GM21619 (cell line): ENCODE measurements around the gene DPEP1.
"Not testable (repeated sequence)": the region's sequence is repeated elsewhere in the genome, so short reads cannot be mapped to it uniquely, and the experiment has no call there.

Experiments
- ATAC-seq: cut with Tn5 transposase; IDR thresholded peaks from one replicate; pipeline ENCODE4 v1.9.1; 2021; ENCODE audit not compliant: unreplicated experiment

The DPEP1 gene

GRCh38 chr16:89618109-89618998 lies 4.9 kb downstream of the DPEP1 start:
- no peak for ATAC-seq

GRCh38 chr16:89619840-89620239 lies 6.4 kb downstream of the DPEP1 start:
- ATAC-seq: no peak

GRCh38 chr16:89620406-89620841 lies 7.0 kb downstream of the DPEP1 start:
- ATAC-seq: no peak

- no peak for ATAC-seq
These were observed 7.8 kb downstream of the DPEP1 start for GRCh38 chr16:89621136-89621697.

GRCh38 chr16:89621698-89622409 lies 8.4 kb downstream of the DPEP1 start:
- ATAC-seq: no peak

GRCh38 chr16:89623511-89624261 lies 10.2 kb downstream of the DPEP1 start:
- no peak for ATAC-seq

GRCh38 chr16:89624777-89625761 lies 11.6 kb downstream of the DPEP1 start:
- no peak for ATAC-seq

- no peak for ATAC-seq
These were observed 16.6 kb downstream of the DPEP1 start for GRCh38 chr16:89629827-89630610.

GRCh38 chr16:89633064-89633631 lies 19.7 kb downstream of the DPEP1 start:
- no peak for ATAC-seq

- ATAC-seq: not testable (repeated sequence)
These were observed 21.3 kb downstream of the DPEP1 start for GRCh38 chr16:89634463-89635385.

- no peak for ATAC-seq
These were observed 23.2 kb downstream of the DPEP1 start for GRCh38 chr16:89636663-89637062.

- ATAC-seq: no peak
These were observed 23.9 kb downstream of the DPEP1 start for GRCh38 chr16:89637379-89637778.

- no peak for ATAC-seq
These were observed 25.0 kb downstream of the DPEP1 start for GRCh38 chr16:89638455-89638854.

- no peak for ATAC-seq
These were observed 25.9 kb downstream of the DPEP1 start for GRCh38 chr16:89639385-89639784.

GRCh38 chr16:89641458-89642119 lies 28.1 kb downstream of the DPEP1 start:
- ATAC-seq: no peak

GRCh38 chr16:89642574-89642973 lies 29.1 kb downstream of the DPEP1 start:
- no peak for ATAC-seq

- ATAC-seq: no peak
These were observed 30.4 kb downstream of the DPEP1 start for GRCh38 chr16:89643769-89644300.
